Neural progenitor cell (in vitro differentiated cells): ENCODE measurements around the gene TSPAN32. TPM values are rescaled to one million over a fixed set of nuclear protein-coding genes. Genes with fewer than 3 reads are reported as not detected.

Source experiments
- DNase-seq: peaks from one replicate; pipeline ENCODE4 v3.0.0-alpha.2; 2016; ENCODE audit warnings: low spot score
- H2AFZ ChIP-seq: fragments of 200-600 bp; sonication (generic); replicated peaks from 2 replicates; pipeline ENCODE4 v1.6.1; 2016; ENCODE audit warnings: antibody characterized with exemption
- H3F3A ChIP-seq: fragments of 200-600 bp; sonication (generic); 2 replicates; pipeline ENCODE4 v1.6.1; 2016; ENCODE audit warnings: antibody characterized with exemption, low read depth
- H3K27ac ChIP-seq: fragments of 200-600 bp; sonication (generic); 2 replicates; pipeline ENCODE4 v1.5.1; 2016; ENCODE audit warnings: mild to moderate bottlenecking
- H3K27me3 ChIP-seq: fragments of 200-600 bp; sonication (generic); 2 replicates; pipeline ENCODE4 v1.6.1; 2016; ENCODE audit warnings: mild to moderate bottlenecking, moderate library complexity
- H3K36me3 ChIP-seq: fragments of 200-600 bp; sonication (generic); 2 replicates; pipeline ENCODE4 v1.5.1; 2016
- H3K4me1 ChIP-seq: fragments of 200-600 bp; sonication (generic); 2 replicates; pipeline ENCODE4 v1.6.1; 2016; ENCODE audit warnings: mixed run types
- H3K4me2 ChIP-seq: fragments of 200-600 bp; sonication (generic); 2 replicates; pipeline ENCODE4 v1.6.1; 2016
- H3K4me3 ChIP-seq: fragments of 200-600 bp; sonication (generic); 2 replicates; pipeline ENCODE4 v1.5.1; 2016
- H3K79me2 ChIP-seq: fragments of 200-600 bp; sonication (generic); 2 replicates; pipeline ENCODE4 v1.6.1; 2016; ENCODE audit warnings: low read depth
- H3K9ac ChIP-seq: fragments of 200-600 bp; sonication (generic); 2 replicates; pipeline ENCODE4 v1.6.1; 2016
- H3K9me3 ChIP-seq: fragments of 200-600 bp; sonication (generic); 2 replicates; pipeline ENCODE4 v1.5.1; 2016; ENCODE audit warnings: low read depth
- H4K20me1 ChIP-seq: fragments of 200-600 bp; sonication (generic); 2 replicates; pipeline ENCODE4 v1.6.1; 2016; ENCODE audit warnings: low read depth
- H3K27ac Mint-ChIP-seq: 3 replicates; pipeline ENCODE4 v1.8.0; 2021; ENCODE audit warnings: mixed read lengths
- H3K27me3 Mint-ChIP-seq: 2 replicates; pipeline ENCODE4 v1.8.0; 2022; ENCODE audit warnings: low read depth, mild to moderate bottlenecking, inconsistent platforms, moderate library complexity, mixed read lengths; ENCODE audit not compliant: insufficient read depth
- H3K36me3 Mint-ChIP-seq: 3 replicates; pipeline ENCODE4 v1.8.0; 2021; ENCODE audit warnings: mixed read lengths
- H3K4me1 Mint-ChIP-seq: 3 replicates; pipeline ENCODE4 v1.8.0; 2021; ENCODE audit warnings: mixed read lengths
- H3K4me3 Mint-ChIP-seq: 3 replicates; pipeline ENCODE4 v1.8.0; 2021; ENCODE audit warnings: mild to moderate bottlenecking, moderate library complexity, mixed read lengths
- H3K9me3 Mint-ChIP-seq: 3 replicates; pipeline ENCODE4 v1.8.0; 2020; ENCODE audit warnings: mixed read lengths
- CTCF ChIP-seq: fragments of 200-600 bp; sonication (generic); IDR thresholded peaks from 2 replicates; pipeline ENCODE4 v1.5.1; 2017; ENCODE audit warnings: antibody characterized with exemption, mild to moderate bottlenecking
- EZH2 ChIP-seq: fragments of 200-600 bp; sonication (generic); IDR thresholded peaks from 2 replicates; pipeline ENCODE4 v1.6.1; 2017; ENCODE audit warnings: antibody characterized with exemption, mild to moderate bottlenecking, moderate library complexity
- EZH2phosphoT487 ChIP-seq: fragments of 200-600 bp; sonication (generic); IDR thresholded peaks from 2 replicates; pipeline ENCODE4 v1.6.1; 2017; ENCODE audit warnings: antibody characterized with exemption
- total RNA-seq: library from RNA; depleted of rRNA; stranded (reverse); fragments of >200 nt; gene quantifications from 2 replicates; pipeline ENCODE4 v1.2.3, GENCODE V29; 2015; ENCODE audit warnings: low replicate concordance

The TSPAN32 gene
- total RNA-seq, 1 donor from 2014 or later = not detected

- DNase-seq = no peak
- Histone ChIP-seq H3K27ac (no peak overlapping the region), H4K20me1 (no peaks in the 10 kb centered on the region), H2AFZ (no peak overlapping the region), H3K4me2 (no peak overlapping the region), H3K9me3 (no peaks in the 10 kb centered on the region), H3F3A (no peaks in the 10 kb centered on the region), H3K9ac (no peak overlapping the region), H3K4me3 (no peak overlapping the region), H3K79me2 (no peaks in the 10 kb centered on the region), H3K4me1 (peaks cover 7% of the 10 kb centered on the region), H3K36me3 (no peaks in the 10 kb centered on the region), H3K27me3 (no peaks in the 10 kb centered on the region)
- no peak for TF ChIP-seq EZH2
- TF ChIP-seq EZH2phosphoT487 = no peak
- TF ChIP-seq CTCF = no peak
- Mint-ChIP-seq H3K36me3 (no peaks in the 10 kb centered on the region), H3K4me3 (no peak overlapping the region), H3K9me3 (peaks cover 4% of the 10 kb centered on the region), H3K4me1 (no peaks in the 10 kb centered on the region), H3K27me3 (peaks cover 8% of the 10 kb centered on the region), H3K27ac (no peak overlapping the region)
These were observed 40.7 kb downstream of the TSPAN32 start for GRCh38 chr11:2342557-2342956.

GRCh38 chr11:2342981-2343380, 41.2 kb downstream of the TSPAN32 start:
- Histone ChIP-seq H3K36me3 (no peaks in the 10 kb centered on the region), H3K79me2 (no peaks in the 10 kb centered on the region), H3K4me2 (no peak overlapping the region), H3K27me3 (no peaks in the 10 kb centered on the region), H3K27ac (no peak overlapping the region), H3K9ac (no peak overlapping the region), H3K4me1 (peaks cover 7% of the 10 kb centered on the region), H2AFZ (no peak overlapping the region), H3K4me3 (no peak overlapping the region), H3F3A (no peaks in the 10 kb centered on the region), H3K9me3 (no peaks in the 10 kb centered on the region), H4K20me1 (no peaks in the 10 kb centered on the region)
- DNase-seq = no peak
- no peak overlapping the region for H3K27ac Mint-ChIP-seq
- TF ChIP-seq EZH2phosphoT487 (no peak), CTCF (no peak), EZH2 (no peak)
- peaks cover 5% of the 10 kb centered on the region for H3K9me3 Mint-ChIP-seq
- H3K4me1 Mint-ChIP-seq = no peaks in the 10 kb centered on the region
- peaks cover 8% of the 10 kb centered on the region for H3K27me3 Mint-ChIP-seq
- no peaks in the 10 kb centered on the region for H3K36me3 Mint-ChIP-seq
- H3K4me3 Mint-ChIP-seq = peak overlapping the region; percentile 64

- Mint-ChIP-seq H3K27me3 (peaks cover 10% of the 10 kb centered on the region), H3K4me1 (no peaks in the 10 kb centered on the region), H3K9me3 (peaks cover 9% of the 10 kb centered on the region), H3K4me3 (no peak overlapping the region), H3K27ac (no peak overlapping the region), H3K36me3 (no peaks in the 10 kb centered on the region)
- Histone ChIP-seq H3K36me3 (no peaks in the 10 kb centered on the region), H2AFZ (no peak overlapping the region), H3K27me3 (no peaks in the 10 kb centered on the region), H3K4me2 (no peak overlapping the region), H3K4me3 (no peak overlapping the region), H3K27ac (no peak overlapping the region), H3K79me2 (no peaks in the 10 kb centered on the region), H4K20me1 (no peaks in the 10 kb centered on the region), H3K4me1 (peaks cover 2% of the 10 kb centered on the region), H3F3A (no peaks in the 10 kb centered on the region), H3K9me3 (no peaks in the 10 kb centered on the region), H3K9ac (no peak overlapping the region)
- no peak for DNase-seq
- TF ChIP-seq CTCF (no peak), EZH2 (no peak), EZH2phosphoT487 (no peak)
These were observed 41.7 kb downstream of the TSPAN32 start for GRCh38 chr11:2343502-2343901.
